Subcutaneous adipose tissue (tissue), 4 donors: ENCODE results near the gene DOCK2. TPM values are rescaled to one million over a fixed set of nuclear protein-coding genes. Genes with fewer than 3 reads are reported as not detected.

Experiments used
- total RNA-seq, 4 donors: library from RNA; depleted of rRNA; stranded (reverse); fragments of >200 nt; gene quantifications; one replicate each; pipeline ENCODE4 v1.1.0, GENCODE V29; 2016
- TF ChIP-seq, protein P1 (sequence below): fragments of 450-650 bp; IDR thresholded peaks from one replicate; pipeline ENCODE4 v1.5.1; 2016; ENCODE audit warnings: low read depth, mild to moderate bottlenecking, control low read depth, antibody characterized with exemption, moderate library complexity

DOCK2 gene
- total RNA-seq, 4 donors from 2014 or later: 23.9 to 101 (median 51.1) TPM

DNA sequence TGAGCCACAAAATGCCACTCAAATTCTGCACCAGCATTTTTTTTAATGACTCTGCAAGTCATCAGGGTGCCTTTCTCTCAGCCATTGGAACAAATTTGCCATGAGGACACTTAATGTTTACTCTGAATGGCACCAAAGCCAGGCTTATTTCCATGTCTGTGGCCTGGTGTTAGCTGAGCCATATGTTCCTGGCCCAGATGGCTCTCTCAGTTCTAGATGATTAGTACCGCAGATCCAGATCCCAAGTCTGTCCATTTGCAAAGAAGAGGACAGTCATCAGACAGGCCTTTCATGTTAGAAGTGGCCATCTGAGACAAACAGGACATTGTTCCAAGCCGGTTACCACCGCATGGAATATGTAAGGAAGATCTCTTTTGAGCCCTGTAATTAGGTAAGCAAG, 272.9 kb downstream of the DOCK2 start:
- TF ChIP-seq, protein P1, sequence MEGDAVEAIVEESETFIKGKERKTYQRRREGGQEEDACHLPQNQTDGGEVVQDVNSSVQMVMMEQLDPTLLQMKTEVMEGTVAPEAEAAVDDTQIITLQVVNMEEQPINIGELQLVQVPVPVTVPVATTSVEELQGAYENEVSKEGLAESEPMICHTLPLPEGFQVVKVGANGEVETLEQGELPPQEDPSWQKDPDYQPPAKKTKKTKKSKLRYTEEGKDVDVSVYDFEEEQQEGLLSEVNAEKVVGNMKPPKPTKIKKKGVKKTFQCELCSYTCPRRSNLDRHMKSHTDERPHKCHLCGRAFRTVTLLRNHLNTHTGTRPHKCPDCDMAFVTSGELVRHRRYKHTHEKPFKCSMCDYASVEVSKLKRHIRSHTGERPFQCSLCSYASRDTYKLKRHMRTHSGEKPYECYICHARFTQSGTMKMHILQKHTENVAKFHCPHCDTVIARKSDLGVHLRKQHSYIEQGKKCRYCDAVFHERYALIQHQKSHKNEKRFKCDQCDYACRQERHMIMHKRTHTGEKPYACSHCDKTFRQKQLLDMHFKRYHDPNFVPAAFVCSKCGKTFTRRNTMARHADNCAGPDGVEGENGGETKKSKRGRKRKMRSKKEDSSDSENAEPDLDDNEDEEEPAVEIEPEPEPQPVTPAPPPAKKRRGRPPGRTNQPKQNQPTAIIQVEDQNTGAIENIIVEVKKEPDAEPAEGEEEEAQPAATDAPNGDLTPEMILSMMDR: no peak

DNA sequence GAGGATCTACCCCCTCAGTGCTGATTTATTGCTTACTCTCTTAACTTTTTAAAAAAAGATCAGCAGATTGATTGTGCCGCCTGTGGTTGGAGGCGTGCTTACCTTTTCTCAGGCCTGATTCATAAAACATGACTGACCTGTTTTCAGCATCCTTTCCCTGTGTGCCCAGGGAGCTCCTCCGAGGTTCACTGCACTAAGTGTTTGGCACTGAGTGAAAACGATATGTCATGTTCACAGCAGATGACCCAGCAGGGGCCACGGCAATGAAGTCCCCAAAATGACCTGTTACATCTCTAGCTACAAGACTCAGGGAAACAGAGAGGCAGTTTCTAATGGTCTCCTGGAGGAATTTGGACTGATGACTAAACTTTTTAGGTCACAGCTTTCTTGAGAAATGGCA, 273.3 kb downstream of the DOCK2 start:
- TF ChIP-seq, protein P1: no peak

DNA sequence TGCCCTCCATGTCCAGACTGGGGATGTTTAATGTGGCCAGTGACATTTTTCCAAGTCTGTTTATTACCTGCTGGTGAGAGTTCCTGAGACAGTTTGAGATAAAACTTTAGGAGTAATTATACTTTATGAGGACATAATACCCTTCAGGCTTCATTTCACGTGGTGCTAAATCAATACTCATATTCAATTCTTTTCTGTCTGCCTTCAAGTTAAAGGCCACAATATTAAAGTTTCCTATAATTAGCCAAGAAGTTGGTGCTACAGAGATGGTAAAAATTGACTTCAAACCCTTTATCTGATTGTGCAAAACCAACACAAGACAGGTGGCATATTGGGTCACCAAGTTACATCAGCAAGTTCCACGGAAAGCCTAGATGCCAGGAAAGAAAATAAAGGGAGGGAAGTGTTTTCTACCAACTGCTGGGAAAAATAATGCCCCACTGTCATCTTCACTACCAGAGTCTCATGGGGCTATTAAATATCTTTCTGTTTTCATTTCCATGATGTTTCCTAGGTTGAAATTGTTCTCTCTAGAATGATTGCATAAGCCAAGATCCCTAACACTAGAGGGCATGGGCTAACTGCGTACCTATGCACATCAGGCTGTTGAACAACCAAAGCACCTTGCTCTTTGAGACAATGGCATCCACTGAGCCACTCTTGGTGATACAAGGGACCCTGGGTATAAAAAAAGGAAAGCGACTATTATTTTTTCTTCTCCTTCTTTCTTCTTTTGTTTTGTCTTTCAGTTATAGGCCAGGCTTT, 274.6 kb downstream of the DOCK2 start:
- TF ChIP-seq, protein P1: no peak

DNA sequence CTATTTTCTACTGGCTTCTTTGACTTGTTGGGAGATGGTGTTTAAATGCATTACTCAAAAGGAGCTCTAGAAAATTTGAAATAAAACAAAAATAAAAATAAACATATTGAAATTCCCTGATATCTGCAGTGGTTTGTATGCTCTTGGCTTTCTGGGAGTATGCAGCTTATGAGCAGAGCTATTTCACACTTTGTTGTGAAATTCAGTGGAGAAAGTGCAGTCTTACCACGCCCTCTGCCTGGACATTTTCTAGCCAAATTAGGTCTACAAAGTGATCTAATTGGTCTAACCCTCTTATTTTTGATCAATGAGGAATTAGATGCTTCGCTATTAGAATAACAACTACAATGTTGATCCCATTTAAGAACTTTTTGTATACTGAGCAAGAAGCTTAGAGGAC, 276.4 kb downstream of the DOCK2 start:
- TF ChIP-seq, protein P1: no peak

DNA sequence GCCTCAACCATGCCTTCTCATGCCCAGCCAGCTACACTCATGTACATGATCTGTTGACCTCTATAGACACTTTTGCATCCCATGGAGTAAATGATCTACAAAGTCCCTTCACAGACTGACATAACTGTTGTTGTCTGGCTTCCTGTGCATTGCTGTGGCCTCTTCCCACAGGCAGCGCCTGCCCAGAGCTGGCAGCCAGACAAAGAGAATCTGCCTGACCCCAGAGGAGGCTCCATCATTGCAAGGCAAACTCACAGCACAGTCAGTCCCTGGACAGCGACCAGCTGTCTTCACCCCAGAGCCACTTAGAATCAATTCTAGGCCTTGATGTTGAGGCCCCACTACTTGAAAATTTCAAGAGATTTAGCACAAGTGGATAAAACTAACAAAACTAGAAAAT, 277.7 kb downstream of the DOCK2 start:
- TF ChIP-seq, protein P1: no peak

DNA sequence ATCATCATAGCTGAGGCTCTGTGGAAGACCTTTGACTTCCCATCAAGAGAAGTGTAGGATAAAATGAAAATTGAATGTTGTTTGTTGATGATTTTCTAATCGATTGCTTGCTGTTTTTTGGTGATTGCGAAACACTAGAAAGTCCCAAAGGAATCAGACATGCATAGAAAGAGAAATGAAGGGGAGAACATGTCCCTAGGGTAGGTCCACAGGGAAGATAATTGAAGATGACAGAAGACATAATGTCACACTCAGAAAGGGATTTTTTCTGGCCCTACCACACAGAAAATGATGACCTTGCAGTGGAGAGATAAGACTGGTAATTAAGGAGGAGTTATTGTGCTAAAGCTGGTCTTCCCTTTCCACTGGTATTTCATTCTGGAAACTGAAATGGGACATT, 280.4 kb downstream of the DOCK2 start:
- TF ChIP-seq, protein P1: no peak

DNA sequence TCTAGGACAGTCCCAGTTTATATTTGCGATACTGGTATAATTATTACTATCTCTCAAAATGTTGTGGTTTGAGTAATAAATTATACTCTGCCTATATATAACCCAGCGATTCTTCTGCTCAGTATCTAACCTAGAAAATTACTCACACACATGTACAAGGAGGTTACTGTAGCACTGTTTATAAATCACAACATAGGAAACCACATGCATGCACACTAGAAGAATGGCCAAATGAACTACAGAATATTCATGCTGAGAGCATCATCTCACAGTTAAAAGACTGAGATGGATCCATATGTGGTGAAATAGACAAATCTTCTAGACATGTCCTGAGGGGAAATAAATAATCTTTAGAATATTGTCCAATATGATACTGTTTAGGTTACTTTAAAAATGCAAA, 281.2 kb downstream of the DOCK2 start:
- TF ChIP-seq, protein P1: no peak
